Keratinocyte (primary cell): Measurements from ENCODE around the gene DPH6. TPM values are rescaled to one million over a fixed set of nuclear protein-coding genes. Genes with fewer than 3 reads are reported as not detected.

Experiments used
- DNase-seq: peaks from one replicate; pipeline ENCODE4 v3.0.0-alpha.2; 2011; ENCODE audit warnings: low read depth, missing footprints, low spot score
- FAIRE-seq: peaks from 2 replicates; lab custom pipeline; 2011; peaks lifted over from hg19 to GRCh38; lab: Jason Lieb, UNC
- H2AFZ ChIP-seq: 2 replicates; pipeline ENCODE4 v1.6.0; 2012; ENCODE audit warnings: low read length, control low read depth, inconsistent platforms; ENCODE audit not compliant: control insufficient read depth
- H3K27ac ChIP-seq: 2 replicates; pipeline ENCODE4 v1.5.1; 2011; ENCODE audit warnings: low read length; ENCODE audit not compliant: control insufficient read depth, insufficient read depth
- H3K27me3 ChIP-seq: 3 replicates; pipeline ENCODE4 v1.6.0; 2011; ENCODE audit warnings: low read length; ENCODE audit not compliant: control insufficient read depth, insufficient read depth; ENCODE audit errors: extremely low read depth
- H3K36me3 ChIP-seq, 2 experiments: 2 replicates in 1 of 2; 3 replicates in 1 of 2; pipeline ENCODE4 v1.5.1; 2011; ENCODE audit warnings: low read length in 2 of 2, mild to moderate bottlenecking in 1 of 2; ENCODE audit not compliant: control insufficient read depth in 2 of 2, insufficient read depth in 2 of 2; ENCODE audit errors: extremely low read depth in 1 of 2
- H3K4me1 ChIP-seq: 3 replicates; pipeline ENCODE4 v1.5.1; 2011; ENCODE audit warnings: low read length; ENCODE audit not compliant: control insufficient read depth, insufficient read depth; ENCODE audit errors: extremely low read depth
- H3K4me2 ChIP-seq: 3 replicates; pipeline ENCODE4 v1.6.0; 2011; ENCODE audit warnings: low read depth, low read length; ENCODE audit not compliant: control insufficient read depth, insufficient read depth; ENCODE audit errors: extremely low read depth
- H3K4me3 ChIP-seq, 3 experiments: fragments of 200-600 bp in 1 of 3; sonication (generic) in 1 of 3; 2 replicates in 2 of 3; 3 replicates in 1 of 3; pipeline ENCODE4 v1.5.1; 2011 to 2016; ENCODE audit warnings: low read length in 3 of 3, mild to moderate bottlenecking in 3 of 3, control low read depth in 2 of 3, inconsistent platforms in 1 of 3, low read depth in 1 of 3, mixed read lengths in 1 of 3, mixed run types in 1 of 3, moderate library complexity in 1 of 3; ENCODE audit not compliant: control insufficient read depth in 2 of 3, insufficient read depth in 2 of 3; ENCODE audit errors: extremely low read depth in 1 of 3
- H3K79me2 ChIP-seq: 2 replicates; pipeline ENCODE4 v1.6.0; 2012; ENCODE audit warnings: low read length; ENCODE audit not compliant: control insufficient read depth, insufficient read depth
- H3K9ac ChIP-seq: 3 replicates; pipeline ENCODE4 v1.6.0; 2011; ENCODE audit warnings: low read length; ENCODE audit not compliant: control insufficient read depth, insufficient read depth; ENCODE audit errors: extremely low read depth
- H3K9me1 ChIP-seq: 3 replicates; pipeline ENCODE4 v1.6.0; 2011; ENCODE audit warnings: low read length; ENCODE audit not compliant: control insufficient read depth, insufficient read depth; ENCODE audit errors: extremely low read depth
- H3K9me3 ChIP-seq: 2 replicates; pipeline ENCODE4 v1.5.1; 2012; ENCODE audit warnings: low read depth, low read length; ENCODE audit not compliant: control insufficient read depth
- H4K20me1 ChIP-seq: 3 replicates; pipeline ENCODE4 v1.6.0; 2011; ENCODE audit warnings: low read length; ENCODE audit not compliant: control insufficient read depth, insufficient read depth; ENCODE audit errors: extremely low read depth
- CTCF ChIP-seq, 3 experiments: IDR thresholded peaks in 1 of 3; conservative IDR thresholded peaks in 1 of 3; optimal IDR thresholded peaks in 1 of 3; 2 replicates in 2 of 3; 3 replicates in 1 of 3; pipeline versions ENCODE3 to v1.5.1; 2011; ENCODE audit warnings: low read length in 3 of 3, mild to moderate bottlenecking in 3 of 3, moderate library complexity in 2 of 3, control low read depth in 1 of 3, inconsistent platforms in 1 of 3; ENCODE audit not compliant: insufficient read depth in 2 of 3; ENCODE audit errors: extremely low read depth in 1 of 3
- EZH2 ChIP-seq: IDR thresholded peaks from one replicate; pipeline ENCODE4 v1.6.1; 2012; ENCODE audit warnings: inconsistent platforms, mild to moderate bottlenecking, low read length, moderate library complexity
- dilution Hi-C: fragments of 300-500 bp; cut with MboI; formaldehyde crosslinking; loops from one replicate; pipeline ENCODE4 v1.7.0; 2020; ENCODE audit warnings: low sequenced_read_pairs; ENCODE audit not compliant: extremely low pct_ligation_motif_present
- polyA plus RNA-seq, 5 experiments: library from polyadenylated mRNA; depleted of rRNA in 3 of 5; stranded (reverse) in 3 of 5; stranded (forward) in 1 of 5; unstranded in 1 of 5; fragments of >200 nt; gene quantifications; 1 replicate in 1 of 5; 2 replicates in 3 of 5; 3 replicates in 1 of 5; pipeline versions ENCODE4 v1.2.1 to v1.2.3, GENCODE V29; 2011 to 2012; ENCODE audit warnings: missing spikeins in 2 of 5, low read depth in 1 of 5, low replicate concordance in 1 of 5

Gene DPH6
- polyA plus RNA-seq, 1 donor (not counting 4 experiments of a cell fraction or from before 2014, with no cell fraction given), result 13.6 TPM

DNA sequence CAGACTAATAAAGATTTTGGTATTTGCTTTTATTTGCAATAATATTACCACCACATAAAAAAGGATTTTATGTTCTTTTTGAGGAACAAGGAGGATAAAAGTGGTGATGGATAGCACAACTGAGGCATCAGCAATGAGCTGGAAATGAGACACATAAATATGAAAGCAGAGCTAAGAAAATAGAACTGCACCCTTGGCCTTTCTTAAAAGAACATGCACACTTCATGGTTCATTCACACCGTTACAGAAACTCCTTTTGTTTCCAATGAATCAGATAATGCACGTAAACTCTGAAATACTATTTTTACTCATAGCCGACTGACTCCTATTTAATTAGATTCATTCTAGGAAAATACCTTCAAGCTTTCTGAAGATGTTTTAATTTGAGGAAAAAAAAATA is 19.9 kb upstream of the DPH6 start:
- no peaks in the 10 kb centered on the region for H4K20me1 ChIP-seq
- H2AFZ ChIP-seq, result no peak overlapping the region
- H3K9ac ChIP-seq, result no peak overlapping the region
- no peak overlapping the region for H3K27ac ChIP-seq
- FAIRE-seq (no peak), DNase-seq (no peak)
- H3K4me2 ChIP-seq, result no peak overlapping the region
- no peaks in the 10 kb centered on the region for H3K4me1 ChIP-seq
- no peaks in the 10 kb centered on the region for H3K9me3 ChIP-seq
- no peak for TF ChIP-seq CTCF (optimal IDR thresholded peaks at IDR 0.05 in 1 of 3, IDR thresholded peaks at IDR 0.05 in 1 of 3, conservative IDR thresholded peaks at IDR 0.05 in 1 of 3; ENCODE audit: extremely low read depth in 1 of 3, insufficient read depth in 2 of 3, low read length in 3 of 3)
- no peak for TF ChIP-seq EZH2
- dilution Hi-C loops, result no loop called here
- no peak overlapping the region for H3K4me3 ChIP-seq
- H3K9me1 ChIP-seq, result no peaks in the 10 kb centered on the region
- no peaks in the 10 kb centered on the region for H3K79me2 ChIP-seq
- no peaks in the 10 kb centered on the region for H3K27me3 ChIP-seq
- no peaks in the 10 kb centered on the region for H3K36me3 ChIP-seq

- H3K4me2 ChIP-seq, result no peak overlapping the region
- H3K9me1 ChIP-seq, result no peaks in the 10 kb centered on the region
- TF ChIP-seq EZH2 (no peak), CTCF (optimal IDR thresholded peaks at IDR 0.05 in 1 of 3, IDR thresholded peaks at IDR 0.05 in 1 of 3, conservative IDR thresholded peaks at IDR 0.05 in 1 of 3; ENCODE audit: extremely low read depth in 1 of 3, insufficient read depth in 2 of 3, low read length in 3 of 3) (no peak)
- no peaks in the 10 kb centered on the region for H3K36me3 ChIP-seq
- H2AFZ ChIP-seq, result no peak overlapping the region
- H3K27me3 ChIP-seq, result no peaks in the 10 kb centered on the region
- dilution Hi-C loops, result no loop called here
- no peaks in the 10 kb centered on the region for H4K20me1 ChIP-seq
- peaks cover 3% of the 10 kb centered on the region for H3K4me1 ChIP-seq
- FAIRE-seq (no peak), DNase-seq (no peak)
- H3K27ac ChIP-seq, result no peak overlapping the region
- H3K4me3 ChIP-seq, result no peak overlapping the region
- H3K79me2 ChIP-seq, result no peaks in the 10 kb centered on the region
- no peak overlapping the region for H3K9ac ChIP-seq
- no peaks in the 10 kb centered on the region for H3K9me3 ChIP-seq
These were observed 16.7 kb upstream of the DPH6 start for GRCh38 chr15:35562641-35563040.
